Upper lobe of left lung (tissue), 4 donors: Measurements from ENCODE around the gene NLGN1.

ENCODE experiments used
- EP300 ChIP-seq, 4 donors: sonication (generic); formaldehyde crosslinking; IDR thresholded peaks; one replicate each; pipeline ENCODE4 v1.5.1; 2017; ENCODE audit warnings: antibody characterized with exemption in 4 of 4, control low read depth in 2 of 4
- POLR2A ChIP-seq, 4 donors: fragments of 450-650 bp; IDR thresholded peaks; one replicate each; pipeline ENCODE4 v1.5.1; 2016 to 2017; ENCODE audit warnings: antibody characterized with exemption in 4 of 4, mild to moderate bottlenecking in 2 of 4
- TF ChIP-seq, protein P1 (sequence below), 6 experiments: fragments of 450-650 bp in 4 of 6; fragments of 200-600 bp in 2 of 6; sonication (generic) in 2 of 6; IDR thresholded peaks; one replicate each; pipeline ENCODE4 v1.5.1; 2016 to 2019; ENCODE audit warnings: antibody characterized with exemption in 6 of 6

DNA sequence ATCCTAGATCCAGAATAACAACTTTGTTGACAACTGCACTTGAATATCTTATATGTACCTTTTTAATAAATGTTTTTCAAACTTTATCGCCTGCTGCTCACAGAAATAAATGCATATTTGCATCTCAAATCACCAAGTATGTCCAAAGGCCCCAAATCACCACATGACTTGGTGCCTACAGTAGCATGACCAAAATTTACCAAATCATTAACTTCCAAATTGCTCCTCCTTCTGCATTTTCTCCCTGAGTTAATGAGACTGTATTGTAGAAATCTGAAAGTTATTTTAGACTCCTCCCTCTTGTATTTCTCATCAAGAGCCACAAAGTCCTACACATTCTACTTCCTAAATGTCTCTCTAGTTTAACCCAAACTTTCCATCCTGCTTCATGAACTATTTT lies 826.1 kb downstream of the NLGN1 start:
- TF ChIP-seq, protein P1, sequence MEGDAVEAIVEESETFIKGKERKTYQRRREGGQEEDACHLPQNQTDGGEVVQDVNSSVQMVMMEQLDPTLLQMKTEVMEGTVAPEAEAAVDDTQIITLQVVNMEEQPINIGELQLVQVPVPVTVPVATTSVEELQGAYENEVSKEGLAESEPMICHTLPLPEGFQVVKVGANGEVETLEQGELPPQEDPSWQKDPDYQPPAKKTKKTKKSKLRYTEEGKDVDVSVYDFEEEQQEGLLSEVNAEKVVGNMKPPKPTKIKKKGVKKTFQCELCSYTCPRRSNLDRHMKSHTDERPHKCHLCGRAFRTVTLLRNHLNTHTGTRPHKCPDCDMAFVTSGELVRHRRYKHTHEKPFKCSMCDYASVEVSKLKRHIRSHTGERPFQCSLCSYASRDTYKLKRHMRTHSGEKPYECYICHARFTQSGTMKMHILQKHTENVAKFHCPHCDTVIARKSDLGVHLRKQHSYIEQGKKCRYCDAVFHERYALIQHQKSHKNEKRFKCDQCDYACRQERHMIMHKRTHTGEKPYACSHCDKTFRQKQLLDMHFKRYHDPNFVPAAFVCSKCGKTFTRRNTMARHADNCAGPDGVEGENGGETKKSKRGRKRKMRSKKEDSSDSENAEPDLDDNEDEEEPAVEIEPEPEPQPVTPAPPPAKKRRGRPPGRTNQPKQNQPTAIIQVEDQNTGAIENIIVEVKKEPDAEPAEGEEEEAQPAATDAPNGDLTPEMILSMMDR (IDR thresholded peaks at IDR 0.05) = no peak
- TF ChIP-seq EP300 (IDR thresholded peaks at IDR 0.05) = no peak
- TF ChIP-seq POLR2A (IDR thresholded peaks at IDR 0.05) = no peak
